ENCODE data around the gene FGFR2.
"Not testable (repeated sequence)": the region's sequence is repeated elsewhere in the genome, so short reads cannot be mapped to it uniquely, and the experiment has no call there.

Gene FGFR2

GRCh38 chr10:121590772-121591171 is 7.5 kb downstream of the FGFR2 start:
- DNase-seq (ENCODE audit: low read depth): no peak

GRCh38 chr10:121589553-121589952 is 8.7 kb downstream of the FGFR2 start:
- DNase-seq (ENCODE audit: low read depth): no peak

GRCh38 chr10:121583857-121584256 is 14.4 kb downstream of the FGFR2 start:
- no peak for DNase-seq (ENCODE audit: low read depth)

- no peak for DNase-seq (ENCODE audit: low read depth)
These were observed 15.0 kb downstream of the FGFR2 start for GRCh38 chr10:121583258-121583657.

GRCh38 chr10:121580276-121581116 is 17.7 kb downstream of the FGFR2 start:
- DNase-seq (ENCODE audit: low read depth): no peak

GRCh38 chr10:121579656-121580055 is 18.6 kb downstream of the FGFR2 start:
- DNase-seq (ENCODE audit: low read depth): no peak

GRCh38 chr10:121578965-121579364 is 19.3 kb downstream of the FGFR2 start:
- DNase-seq (ENCODE audit: low read depth): no peak

- no peak for DNase-seq (ENCODE audit: low read depth)
These were observed 19.9 kb downstream of the FGFR2 start for GRCh38 chr10:121578298-121578697.

- DNase-seq (ENCODE audit: low read depth): no peak
These were observed 20.7 kb downstream of the FGFR2 start for GRCh38 chr10:121577568-121577967.

GRCh38 chr10:121576139-121576538 is 22.1 kb downstream of the FGFR2 start:
- no peak for DNase-seq (ENCODE audit: low read depth)

- no peak for DNase-seq (ENCODE audit: low read depth)
These were observed 23.6 kb downstream of the FGFR2 start for GRCh38 chr10:121574519-121575166.

- DNase-seq (ENCODE audit: low read depth): no peak
These were observed 24.7 kb downstream of the FGFR2 start for GRCh38 chr10:121573538-121573941.

GRCh38 chr10:121572859-121573537 is 25.2 kb downstream of the FGFR2 start:
- DNase-seq (ENCODE audit: low read depth): no peak

- no peak for DNase-seq (ENCODE audit: low read depth)
These were observed 27.9 kb downstream of the FGFR2 start for GRCh38 chr10:121570315-121570714.

- no peak for DNase-seq (ENCODE audit: low read depth)
These were observed 30.0 kb downstream of the FGFR2 start for GRCh38 chr10:121568275-121568674.

GRCh38 chr10:121567569-121567968 is 30.7 kb downstream of the FGFR2 start:
- DNase-seq (ENCODE audit: low read depth): no peak

- DNase-seq (ENCODE audit: low read depth): no peak
These were observed 31.5 kb downstream of the FGFR2 start for GRCh38 chr10:121566755-121567154.

- no peak for DNase-seq (ENCODE audit: low read depth)
These were observed 38.8 kb downstream of the FGFR2 start for GRCh38 chr10:121559326-121560026.

- no peak for DNase-seq (ENCODE audit: low read depth)
These were observed 40.0 kb downstream of the FGFR2 start for GRCh38 chr10:121558238-121558637.

GRCh38 chr10:121556918-121557573 is 41.2 kb downstream of the FGFR2 start:
- no peak for DNase-seq (ENCODE audit: low read depth)

GRCh38 chr10:121556455-121556854 is 41.8 kb downstream of the FGFR2 start:
- no peak for DNase-seq (ENCODE audit: low read depth)

GRCh38 chr10:121554916-121555315 is 43.3 kb downstream of the FGFR2 start:
- not testable (repeated sequence) for DNase-seq (ENCODE audit: low read depth)

Measured in fibroblast of gingiva (primary cell).